ENCODE results near the gene RASA4B.
"Not testable (repeated sequence)": the region's sequence is repeated elsewhere in the genome, so short reads cannot be mapped to it uniquely, and the experiment has no call there.

- TF ChIP-seq BMI1 (IDR thresholded peaks at IDR 0.05; ENCODE audit: low read length); CTCF (IDR thresholded peaks at IDR 0.05 in 2 of 3, conservative IDR thresholded peaks at IDR 0.05 in 1 of 3; ENCODE audit: insufficient read depth in 2 of 3, low read depth in 1 of 3, low read length in 3 of 3); ZNF124 (CRISPR knock-in tag; IDR thresholded peaks at IDR 0.05); TSC22D4 (tag; IDR thresholded peaks at IDR 0.05); JUND (IDR thresholded peaks at IDR 0.05; ENCODE audit: borderline replicate concordance, low read depth, low read length); JUND (tag; IDR thresholded peaks at IDR 0.05; ENCODE audit: borderline replicate concordance, low read depth, low read length); SAP30 (IDR thresholded peaks at IDR 0.05; ENCODE audit: borderline replicate concordance, insufficient read depth, low read depth, low read length, poor library complexity, severe bottlenecking); SPI1 (IDR thresholded peaks at IDR 0.05; ENCODE audit: borderline replicate concordance, low read depth, low read length); ZNF766 (CRISPR knock-in tag; conservative IDR thresholded peaks at IDR 0.05); ZBTB33 (CRISPR knock-in tag; IDR thresholded peaks at IDR 0.05); PML (IDR thresholded peaks at IDR 0.05; ENCODE audit: low read length); EHMT2 (IDR thresholded peaks at IDR 0.05); POLR2A (conservative IDR thresholded peaks at IDR 0.05); EZH2 (IDR thresholded peaks at IDR 0.05; ENCODE audit: borderline replicate concordance, low read depth, low read length): not testable (repeated sequence)
These were observed 27.7 kb upstream of the RASA4B start for GRCh38 chr7:102545288-102545687.
